T-helper 1 cell treated with Interleukin-12 subunit alpha and Interleukin-12 subunit beta and Interleukin-4 antibody, amounts not matched to agents 30 ng/mL and 1 ng/mL, for 36 hours (primary cell): ENCODE results near the gene LAMA3. TPM values are rescaled to one million over a fixed set of nuclear protein-coding genes. Genes with fewer than 3 reads are reported as not detected.

Experiments
- intact Hi-C: fragments of 100-400 bp; cut with micrococcal nuclease; formaldehyde crosslinking; loops from one replicate; pipeline ENCODE4 v1.15.1; 2024
- total RNA-seq: library from RNA; stranded (reverse); gene quantifications from 2 replicates; pipeline ENCODE4 v1.2.3, GENCODE V29; 2022

The LAMA3 gene
- total RNA-seq, 1 donor from 2014 or later = not detected

- intact Hi-C loops = no loop called here
These were observed 262.0 kb downstream of the LAMA3 start for GRCh38 chr18:23951206-23951605.

DNA sequence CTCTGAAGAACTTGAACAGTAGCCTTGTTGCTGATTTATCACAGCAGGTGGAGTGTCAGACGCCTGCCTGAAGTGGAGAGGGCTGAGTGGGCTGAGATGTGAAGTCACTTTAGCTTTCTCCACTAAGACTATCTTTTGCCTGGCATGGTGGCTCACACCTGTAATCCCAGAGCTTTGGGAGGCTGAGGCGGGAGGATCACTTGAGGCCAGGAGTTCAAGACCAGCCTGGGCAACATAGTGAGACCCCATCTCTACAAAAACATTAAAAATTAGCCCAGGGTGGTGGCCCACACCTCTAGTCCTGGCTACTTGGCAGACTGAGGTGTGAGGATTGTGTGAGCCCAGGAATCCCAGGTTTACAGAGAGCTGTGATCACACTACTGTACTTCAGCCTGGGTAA, 264.7 kb downstream of the LAMA3 start:
- intact Hi-C loops = loop anchor here (2.0 kb wide), 1 partner anchor 15 kb away; no protein-coding TSS in a partner anchor

DNA sequence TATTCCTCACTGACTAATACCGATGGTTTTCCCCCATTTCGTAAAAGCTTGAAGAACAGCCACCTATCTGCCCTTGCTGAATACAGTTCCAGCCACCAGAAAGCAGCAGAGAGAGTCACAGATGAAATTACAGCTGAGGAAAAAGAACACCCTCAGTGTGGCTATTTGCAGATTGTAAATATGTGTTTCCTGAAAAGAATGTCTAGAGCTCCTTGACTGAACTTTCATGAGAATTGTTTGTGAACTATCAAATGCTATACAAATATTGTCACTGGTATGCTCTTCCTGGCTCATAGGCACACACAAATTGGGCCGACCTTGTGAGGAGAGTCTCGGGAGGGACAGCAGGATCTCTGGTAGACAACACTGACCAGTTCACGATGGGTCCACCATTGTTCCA, 267.2 kb downstream of the LAMA3 start:
- intact Hi-C loops = no loop called here

DNA sequence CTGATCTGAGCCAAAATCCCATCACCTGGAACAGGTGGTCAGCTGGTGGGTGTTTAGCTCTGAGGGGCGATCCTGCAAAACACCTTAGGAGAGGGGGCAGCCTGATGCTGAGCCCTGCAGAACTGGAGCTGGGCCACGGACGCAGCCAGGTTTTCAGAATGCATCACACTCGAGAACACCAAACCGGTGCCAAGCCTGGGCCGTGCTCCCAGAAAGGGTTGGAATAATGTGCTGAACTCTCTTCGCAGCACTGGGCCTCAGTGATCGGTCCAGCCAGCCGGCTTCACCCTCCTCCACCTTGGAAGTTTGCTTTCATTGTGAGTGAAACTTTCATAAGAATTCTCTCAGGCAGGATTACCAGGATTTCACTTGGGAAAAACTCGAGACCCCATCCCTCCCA, 268.8 kb downstream of the LAMA3 start:
- intact Hi-C loops = no loop called here

DNA sequence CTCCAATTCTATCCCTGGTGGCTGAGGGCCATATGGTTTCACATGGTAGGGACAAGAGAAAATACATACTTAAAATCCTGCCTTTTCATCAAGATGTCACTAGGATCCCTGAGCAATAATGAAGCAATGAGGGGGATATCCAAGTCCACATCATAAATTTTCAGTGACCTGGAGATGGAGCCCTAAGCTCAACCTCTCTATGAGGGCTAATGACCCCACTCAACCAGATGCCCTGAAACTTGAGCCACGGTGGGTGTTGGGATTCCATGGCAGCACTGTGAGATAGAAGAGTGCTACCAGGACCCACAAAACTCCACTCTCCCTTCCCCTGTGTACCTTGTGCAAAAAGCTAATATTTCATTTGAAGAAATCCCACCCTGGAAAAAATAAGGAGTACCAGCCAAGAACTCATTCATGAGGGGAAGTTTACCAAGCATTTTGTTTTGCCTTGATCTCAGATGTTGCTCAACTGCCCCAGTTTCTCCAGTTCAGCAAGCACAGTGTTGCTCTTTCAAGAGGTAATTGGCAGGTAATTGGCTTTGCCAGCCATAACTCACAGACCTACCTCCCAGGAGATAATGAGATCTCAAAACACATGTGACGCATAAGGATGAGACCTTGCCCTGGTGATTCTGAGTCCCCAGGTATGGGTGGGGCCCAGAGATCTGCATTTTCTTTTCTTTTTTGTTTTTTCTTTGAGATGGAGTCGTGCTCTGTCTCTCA, 274.4 kb downstream of the LAMA3 start:
- intact Hi-C loops = loop anchor here (1.0 kb wide), 2 partner anchors 56 to 156 kb away; no protein-coding TSS in a partner anchor

GRCh38 chr18:23964282-23965238, 275.3 kb downstream of the LAMA3 start:
- intact Hi-C loops = loop anchor here (1.0 kb wide), 2 partner anchors 55 to 155 kb away; no protein-coding TSS in a partner anchor

DNA sequence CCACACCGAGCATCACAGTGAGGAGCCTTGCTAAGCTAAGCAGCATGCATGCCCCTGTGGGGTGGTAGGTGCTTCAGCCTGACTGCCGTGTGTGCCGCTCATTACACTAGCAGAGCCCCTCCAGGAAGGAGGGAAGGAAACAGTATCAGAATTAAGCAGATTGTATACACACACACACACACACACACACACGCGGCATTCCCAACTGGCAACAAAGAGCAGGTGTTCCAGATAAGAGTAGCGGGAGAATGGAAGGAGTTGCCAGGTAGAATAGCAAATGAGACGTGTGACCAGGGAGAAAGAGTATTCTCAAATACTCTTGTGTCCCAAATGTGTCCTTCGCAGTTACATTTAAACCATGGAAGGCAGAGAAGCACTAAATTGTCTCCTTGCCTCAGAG, 277.7 kb downstream of the LAMA3 start:
- intact Hi-C loops = no loop called here

DNA sequence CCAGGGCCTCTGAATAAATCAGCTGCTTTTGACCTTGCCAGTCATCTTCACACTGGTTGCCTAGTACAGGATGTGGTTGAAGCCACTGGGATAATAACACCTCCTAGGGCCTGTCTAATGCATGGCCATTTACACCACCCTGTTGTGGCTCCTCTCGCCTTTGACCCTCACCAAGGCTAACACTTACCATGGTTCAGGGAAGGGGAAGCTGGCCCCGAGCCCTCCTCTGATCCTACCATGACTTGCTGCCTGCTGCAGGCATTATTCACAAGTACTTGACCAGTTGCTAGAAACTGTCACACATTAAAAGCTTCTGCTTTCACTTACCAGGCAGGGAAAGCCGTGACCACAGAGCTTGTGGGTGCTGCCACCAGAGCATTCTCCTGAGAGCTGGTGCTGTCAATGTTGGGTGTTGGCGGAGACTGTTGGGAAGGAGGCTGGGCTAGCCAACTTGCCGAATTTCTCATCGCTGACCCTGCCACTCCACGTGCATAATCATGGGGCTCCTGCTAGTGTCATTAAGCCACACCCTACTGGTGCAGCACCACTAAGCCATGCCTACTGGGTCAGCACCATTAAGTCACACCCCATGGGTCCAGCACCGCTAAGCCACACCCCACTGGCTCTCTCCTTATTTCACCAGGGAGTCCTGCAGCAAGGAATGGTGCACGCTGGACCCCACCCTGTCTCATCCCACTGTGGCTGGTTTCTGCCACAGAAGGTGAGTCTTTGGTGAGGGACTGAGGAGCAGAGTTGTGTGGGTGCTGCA, 278.3 kb downstream of the LAMA3 start:
- intact Hi-C loops = no loop called here

DNA sequence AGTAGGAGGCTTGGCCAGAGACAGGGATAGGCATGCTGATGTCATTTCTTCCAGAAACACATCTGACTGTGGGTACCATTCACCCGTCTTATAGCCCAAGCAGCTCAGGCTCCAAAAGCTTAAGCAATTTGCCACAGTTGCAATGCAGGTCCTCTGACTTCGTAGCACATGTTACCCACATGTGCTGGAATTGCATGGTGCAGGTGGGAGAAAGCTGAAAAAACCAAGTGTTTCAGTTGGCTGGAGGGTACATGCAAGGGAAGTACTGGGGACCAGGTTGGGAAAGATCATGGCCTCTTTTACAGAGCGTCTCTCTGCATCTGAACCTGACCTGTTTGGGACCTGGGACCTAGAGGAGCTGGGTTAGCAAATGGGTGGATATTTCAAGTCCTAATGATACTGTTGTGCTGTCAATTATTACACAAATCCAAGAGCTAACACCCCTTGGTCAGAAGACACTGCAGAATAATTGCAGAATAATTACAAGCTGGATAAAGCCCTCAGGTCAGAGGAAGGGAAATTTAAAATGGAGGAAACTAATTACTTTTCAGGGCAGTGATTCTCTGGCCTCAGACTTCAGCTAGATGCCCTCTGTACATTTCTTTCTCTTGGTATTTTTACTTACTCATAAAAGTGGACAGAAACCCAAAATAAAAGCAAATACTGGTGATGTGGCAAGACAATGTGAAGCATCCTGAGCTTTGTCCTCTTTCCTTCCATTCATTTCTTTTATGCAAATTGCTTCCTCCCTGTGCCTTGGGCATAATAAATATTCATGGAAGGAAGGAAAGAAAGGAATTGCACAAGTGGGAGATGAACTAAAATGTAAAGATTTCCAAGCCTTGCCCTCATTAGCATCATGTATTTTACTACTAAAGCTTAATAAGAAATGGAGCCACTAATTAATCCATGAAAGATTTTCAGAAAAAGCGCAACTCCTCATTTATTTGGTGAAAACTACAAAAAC, 279.7 kb downstream of the LAMA3 start:
- intact Hi-C loops = no loop called here

- intact Hi-C loops = no loop called here
These were observed 280.4 kb downstream of the LAMA3 start for GRCh38 chr18:23969664-23970063.

DNA sequence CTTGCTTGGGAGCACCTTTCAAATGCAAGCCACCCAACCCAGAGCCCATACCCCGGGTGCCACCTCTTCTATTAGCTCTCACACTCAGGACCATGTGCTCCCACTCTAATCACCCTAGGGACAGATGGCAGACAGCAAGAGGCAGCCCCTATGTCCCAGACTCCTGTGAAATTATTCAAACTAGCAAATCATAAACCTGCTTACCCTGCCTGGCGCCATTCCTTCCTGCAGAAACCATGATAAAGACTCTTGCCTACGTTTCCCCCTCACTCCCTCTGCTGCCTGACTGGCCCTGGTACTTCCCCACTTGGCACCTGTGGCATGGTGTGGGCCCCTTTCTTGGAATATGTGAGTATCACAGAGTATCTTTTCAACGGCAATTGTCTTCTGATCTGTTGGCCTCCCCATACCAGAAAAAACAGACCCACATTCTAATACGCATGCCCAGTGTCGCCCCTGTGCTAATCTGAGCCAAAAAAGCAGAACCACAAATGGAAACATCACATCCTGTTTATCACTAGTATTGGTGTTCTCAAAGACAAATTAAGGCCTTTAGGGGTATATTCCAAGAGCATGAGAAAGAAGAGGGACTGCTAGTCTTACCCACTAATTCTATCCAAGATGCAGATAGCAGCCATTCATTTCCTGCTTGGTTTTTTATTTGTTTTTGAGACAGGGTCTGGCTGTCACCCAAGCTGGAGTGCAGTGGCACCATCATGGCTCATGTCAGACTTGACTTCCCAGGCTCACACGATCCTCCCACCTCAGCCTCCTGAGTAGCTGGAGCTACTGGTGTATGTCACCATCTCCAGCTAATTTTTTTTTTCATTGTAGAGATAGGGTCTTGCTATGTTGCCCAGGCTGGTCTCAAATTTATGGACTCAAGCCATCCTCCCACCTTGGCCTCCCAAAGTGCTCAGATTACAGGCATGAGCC, 281.2 kb downstream of the LAMA3 start:
- intact Hi-C loops = no loop called here

DNA sequence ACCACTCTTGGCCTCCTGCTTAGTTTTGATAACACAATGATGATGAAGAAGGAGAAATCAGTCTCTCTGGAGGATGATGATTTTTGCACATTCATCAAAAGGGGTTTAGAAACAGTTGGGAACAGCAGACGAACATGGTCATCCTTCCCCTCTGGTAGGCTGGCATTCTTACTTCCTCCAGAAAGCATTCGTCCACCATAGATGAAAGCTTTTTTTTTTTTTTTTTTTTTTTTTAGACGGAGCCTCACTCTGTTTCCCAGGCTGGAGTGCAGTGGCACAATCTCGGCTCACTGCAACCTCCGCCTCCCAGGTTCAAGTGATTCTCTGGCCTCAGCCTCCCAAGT, 281.8 kb downstream of the LAMA3 start:
- intact Hi-C loops = no loop called here

DNA sequence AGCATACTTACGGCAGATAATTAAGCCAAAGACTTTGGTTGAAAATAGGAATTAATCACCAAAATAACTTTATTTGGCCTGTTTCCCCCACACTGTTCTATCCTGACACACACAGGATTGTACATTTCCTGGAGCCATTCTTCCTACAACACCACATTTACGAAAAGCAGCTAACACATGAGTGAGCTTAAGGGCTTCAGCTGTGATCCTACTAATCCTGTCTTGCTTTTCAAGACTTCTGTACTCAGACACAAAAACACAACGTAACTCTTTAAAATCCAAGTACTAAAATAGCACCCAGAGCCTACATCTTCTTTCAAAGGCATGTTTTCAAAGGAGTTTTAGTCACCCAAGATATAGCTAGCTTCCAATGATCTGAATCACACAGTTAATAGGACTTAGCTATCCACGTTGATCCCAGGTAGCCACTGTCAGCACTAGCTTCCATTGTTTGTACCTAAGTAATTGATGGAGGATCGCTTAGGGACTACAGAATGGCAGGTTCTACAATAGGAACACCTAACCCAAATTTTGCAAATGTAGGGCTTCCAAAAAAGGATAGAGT, 282.5 kb downstream of the LAMA3 start:
- intact Hi-C loops = loop anchor here (2.0 kb wide), 1 partner anchor 39 kb away; no protein-coding TSS in a partner anchor

GRCh38 chr18:23972453-23972852, 283.2 kb downstream of the LAMA3 start:
- intact Hi-C loops = loop anchor here (2.0 kb wide), 1 partner anchor 38 kb away; no protein-coding TSS in a partner anchor

DNA sequence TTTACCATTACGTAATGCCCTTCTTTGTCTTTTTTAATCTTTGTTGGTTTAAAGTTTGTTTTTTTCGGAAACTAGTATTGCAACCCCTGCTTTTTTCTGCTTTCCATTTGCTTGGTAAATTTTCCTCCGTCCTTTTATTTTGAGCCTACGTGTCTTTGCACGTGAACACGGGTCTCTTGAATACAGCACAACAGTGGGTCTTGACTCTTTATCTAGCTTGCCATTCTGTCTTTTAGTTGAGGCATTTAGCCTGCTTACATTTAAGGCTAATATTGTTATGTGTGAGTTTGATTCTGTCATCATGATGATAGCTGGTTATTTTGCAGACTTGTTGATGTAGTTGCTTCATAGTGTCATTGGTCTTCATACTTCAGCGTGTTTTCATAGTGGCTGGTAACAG, 287.9 kb downstream of the LAMA3 start:
- intact Hi-C loops = no loop called here

DNA sequence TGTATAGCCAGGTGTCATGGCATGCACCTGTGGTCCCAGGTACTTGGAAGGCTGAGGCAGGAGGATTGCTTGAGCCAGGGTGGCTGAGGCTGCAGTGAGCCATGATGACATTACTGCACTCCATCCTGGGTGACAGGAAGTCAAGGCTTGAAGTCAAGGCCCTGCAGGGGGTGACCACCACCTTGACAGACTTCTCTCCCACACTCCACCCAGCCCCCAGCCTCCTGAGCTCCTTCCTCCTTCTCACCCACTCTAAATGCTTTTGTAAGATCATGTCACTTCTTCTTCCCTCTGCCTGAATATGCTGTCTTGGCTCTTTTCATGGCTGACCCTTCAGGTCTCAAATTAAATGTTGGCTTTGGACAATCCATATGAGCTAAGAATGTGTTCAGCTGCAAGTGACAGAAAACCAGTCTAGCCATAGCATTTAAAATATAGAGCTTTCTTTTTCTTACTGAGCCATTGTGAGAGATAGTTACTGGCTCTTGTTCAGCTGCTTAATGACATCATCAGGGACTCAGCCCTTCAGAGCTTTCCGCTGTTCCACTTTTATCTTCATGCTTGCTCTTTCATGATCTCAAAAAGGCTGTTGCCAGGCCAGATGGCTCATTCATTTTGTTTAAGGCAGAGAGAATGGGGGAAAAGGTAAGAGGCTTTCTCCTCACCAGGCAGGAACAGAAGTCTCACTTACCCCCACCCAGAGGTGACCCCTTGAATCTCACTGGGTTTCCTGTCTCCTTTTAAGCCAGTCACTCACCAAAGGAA, 288.6 kb downstream of the LAMA3 start:
- intact Hi-C loops = no loop called here

- intact Hi-C loops = no loop called here
These were observed 292.2 kb downstream of the LAMA3 start for GRCh38 chr18:23981369-23981980.
